Measurements from ENCODE around the gene RPUSD1.

Gene RPUSD1

GRCh38 chr16:794091-794822 is 6.1 kb upstream of the RPUSD1 start:
- no peak for TF ChIP-seq JUND (IDR thresholded peaks at IDR 0.05; ENCODE audit: low read depth)
- DNase-seq (ENCODE audit: low read depth in 1 of 2, low spot score in 1 of 2), result no peak
- in situ Hi-C loops (cut with HindIII; ENCODE audit: low pct_unique_long_range_greater_than_20kb, low sequenced_read_pairs), result no loop called here

- no peak for TF ChIP-seq JUND (IDR thresholded peaks at IDR 0.05; ENCODE audit: low read depth)
- in situ Hi-C loops (cut with HindIII; ENCODE audit: low pct_unique_long_range_greater_than_20kb, low sequenced_read_pairs), result no loop called here
- DNase-seq (ENCODE audit: low read depth in 1 of 2, low spot score in 1 of 2), result no peak
Observed at GRCh38 chr16:793414-793813, 5.2 kb upstream of the RPUSD1 start.

GRCh38 chr16:792221-792995 is 4.2 kb upstream of the RPUSD1 start:
- TF ChIP-seq JUND (IDR thresholded peaks at IDR 0.05; ENCODE audit: low read depth), result no peak
- in situ Hi-C loops (cut with HindIII; ENCODE audit: low pct_unique_long_range_greater_than_20kb, low sequenced_read_pairs), result no loop called here
- DNase-seq (ENCODE audit: low read depth in 1 of 2, low spot score in 1 of 2), result no peak

- TF ChIP-seq JUND (IDR thresholded peaks at IDR 0.05; ENCODE audit: low read depth), result no peak
- DNase-seq (ENCODE audit: low read depth in 1 of 2, low spot score in 1 of 2), result no peak
- in situ Hi-C loops (cut with HindIII; ENCODE audit: low pct_unique_long_range_greater_than_20kb, low sequenced_read_pairs), result no loop called here
Observed at GRCh38 chr16:791131-791530, 3.0 kb upstream of the RPUSD1 start.

GRCh38 chr16:790086-790485 is 1.9 kb upstream of the RPUSD1 start:
- in situ Hi-C loops (cut with HindIII; ENCODE audit: low pct_unique_long_range_greater_than_20kb, low sequenced_read_pairs), result no loop called here
- no peak for DNase-seq (ENCODE audit: low read depth in 1 of 2, low spot score in 1 of 2)
- no peak for TF ChIP-seq JUND (IDR thresholded peaks at IDR 0.05; ENCODE audit: low read depth)

- no peak for DNase-seq (ENCODE audit: low read depth in 1 of 2, low spot score in 1 of 2)
- in situ Hi-C loops (cut with HindIII; ENCODE audit: low pct_unique_long_range_greater_than_20kb, low sequenced_read_pairs), result no loop called here
- no peak for TF ChIP-seq JUND (IDR thresholded peaks at IDR 0.05; ENCODE audit: low read depth)
Observed at GRCh38 chr16:789191-789850, 1.1 kb upstream of the RPUSD1 start.

- no peak for TF ChIP-seq JUND (IDR thresholded peaks at IDR 0.05; ENCODE audit: low read depth)
- DNase-seq (ENCODE audit: low read depth in 1 of 2, low spot score in 1 of 2), result peak; percentile 96 to 99
- in situ Hi-C loops (cut with HindIII; ENCODE audit: low pct_unique_long_range_greater_than_20kb, low sequenced_read_pairs), result no loop called here
Observed at GRCh38 chr16:788399-789126, 382 bp upstream of the RPUSD1 start, which contains the start of gene CHTF18. CHTF18 (plus strand) TSS chr16:788620; CDS start chr16:788685, 65 bp downstream.

GRCh38 chr16:787321-787966 is 737 bp downstream of the RPUSD1 start:
- in situ Hi-C loops (cut with HindIII; ENCODE audit: low pct_unique_long_range_greater_than_20kb, low sequenced_read_pairs), result no loop called here
- no peak for DNase-seq (ENCODE audit: low read depth in 1 of 2, low spot score in 1 of 2)
- TF ChIP-seq JUND (IDR thresholded peaks at IDR 0.05; ENCODE audit: low read depth), result no peak

GRCh38 chr16:785563-786535 is 2.3 kb downstream of the RPUSD1 start:
- TF ChIP-seq JUND (IDR thresholded peaks at IDR 0.05; ENCODE audit: low read depth), result no peak
- in situ Hi-C loops (cut with HindIII; ENCODE audit: low pct_unique_long_range_greater_than_20kb, low sequenced_read_pairs), result no loop called here
- peak; percentile 72 to 77 for DNase-seq (ENCODE audit: low read depth in 1 of 2, low spot score in 1 of 2)

- DNase-seq (ENCODE audit: low read depth in 1 of 2, low spot score in 1 of 2), result no peak
- in situ Hi-C loops (cut with HindIII; ENCODE audit: low pct_unique_long_range_greater_than_20kb, low sequenced_read_pairs), result no loop called here
- TF ChIP-seq JUND (IDR thresholded peaks at IDR 0.05; ENCODE audit: low read depth), result no peak
Observed at GRCh38 chr16:784431-784830, 3.8 kb downstream of the RPUSD1 start.

Measured in T47D (cell line).